ENCODE data around the gene POLRMT.
"Not testable (repeated sequence)": the region's sequence is repeated elsewhere in the genome, so short reads cannot be mapped to it uniquely, and the experiment has no call there.

The POLRMT gene

GRCh38 chr19:676007-676338, 42.6 kb upstream of the POLRMT start:
- no peak for DNase-seq (ENCODE audit: extremely low read depth, insufficient read length)
- no peaks in the 10 kb centered on the region for H3K27me3 ChIP-seq (replicated peaks; ENCODE audit: control insufficient read depth, insufficient read depth, low read length)
- peak overlapping the region; percentile 42 for H3K4me3 ChIP-seq (replicated peaks; ENCODE audit: low read depth, low read length)
- H3K36me3 ChIP-seq (ENCODE audit: control insufficient read depth, insufficient read depth, low read length), result no peaks in the 10 kb centered on the region
- TF ChIP-seq CTCF (IDR thresholded peaks at IDR 0.05; ENCODE audit: insufficient read depth, low read length, poor library complexity, severe bottlenecking), result no peak

DNA sequence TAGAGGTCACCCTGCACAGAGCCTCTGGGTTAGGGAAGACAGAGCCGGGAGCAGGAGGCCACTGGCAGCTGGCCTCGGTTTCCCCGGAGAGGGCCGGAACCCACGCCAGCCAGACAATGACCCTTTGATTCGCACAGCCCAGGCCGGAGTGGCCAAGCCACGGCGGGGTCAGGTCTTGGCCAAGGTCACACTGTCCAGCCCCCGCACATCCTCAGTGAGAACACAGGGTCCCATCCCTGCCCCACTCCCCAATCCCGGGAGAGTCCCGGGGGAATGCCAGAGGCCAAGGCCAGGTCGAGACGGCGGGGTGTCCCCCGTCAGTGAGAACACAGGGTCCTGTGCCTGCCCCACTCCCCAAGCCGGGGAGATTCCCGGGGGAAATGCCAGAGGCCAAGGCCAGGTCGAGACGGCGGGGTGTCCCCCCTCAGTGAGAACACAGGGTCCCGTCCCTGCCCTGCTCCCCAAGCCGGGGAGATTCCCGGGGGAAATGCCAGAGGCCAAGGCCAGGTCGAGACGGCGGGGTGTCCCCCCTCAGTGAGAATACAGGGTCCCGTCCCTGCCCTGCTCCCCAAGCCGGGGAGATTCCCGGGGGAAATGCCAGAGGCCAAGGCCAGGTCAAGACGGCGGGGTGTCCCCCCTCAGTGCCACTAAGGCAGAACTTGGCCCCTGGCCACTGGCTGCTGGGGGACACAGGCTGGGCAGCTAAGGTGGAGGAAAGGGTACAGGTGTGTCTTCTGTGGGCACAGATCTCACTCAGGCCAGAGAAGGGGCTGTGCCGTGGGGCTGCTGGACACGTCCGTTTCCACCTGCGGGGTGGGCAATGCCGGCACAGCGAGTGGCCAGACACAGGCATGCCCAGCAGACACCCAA, 41.2 kb upstream of the POLRMT start:
- H3K27me3 ChIP-seq (replicated peaks; ENCODE audit: control insufficient read depth, insufficient read depth, low read length), result no peaks in the 10 kb centered on the region
- no peak for TF ChIP-seq CTCF (IDR thresholded peaks at IDR 0.05; ENCODE audit: insufficient read depth, low read length, poor library complexity, severe bottlenecking)
- H3K4me3 ChIP-seq (replicated peaks; ENCODE audit: low read depth, low read length), result no peak overlapping the region
- H3K36me3 ChIP-seq (ENCODE audit: control insufficient read depth, insufficient read depth, low read length), result no peaks in the 10 kb centered on the region
- no peak for DNase-seq (ENCODE audit: extremely low read depth, insufficient read length)

GRCh38 chr19:670609-671075, 37.3 kb upstream of the POLRMT start:
- TF ChIP-seq CTCF (IDR thresholded peaks at IDR 0.05; ENCODE audit: insufficient read depth, low read length, poor library complexity, severe bottlenecking), result peak; percentile 2
- H3K4me3 ChIP-seq (replicated peaks; ENCODE audit: low read depth, low read length), result no peak overlapping the region

DNA sequence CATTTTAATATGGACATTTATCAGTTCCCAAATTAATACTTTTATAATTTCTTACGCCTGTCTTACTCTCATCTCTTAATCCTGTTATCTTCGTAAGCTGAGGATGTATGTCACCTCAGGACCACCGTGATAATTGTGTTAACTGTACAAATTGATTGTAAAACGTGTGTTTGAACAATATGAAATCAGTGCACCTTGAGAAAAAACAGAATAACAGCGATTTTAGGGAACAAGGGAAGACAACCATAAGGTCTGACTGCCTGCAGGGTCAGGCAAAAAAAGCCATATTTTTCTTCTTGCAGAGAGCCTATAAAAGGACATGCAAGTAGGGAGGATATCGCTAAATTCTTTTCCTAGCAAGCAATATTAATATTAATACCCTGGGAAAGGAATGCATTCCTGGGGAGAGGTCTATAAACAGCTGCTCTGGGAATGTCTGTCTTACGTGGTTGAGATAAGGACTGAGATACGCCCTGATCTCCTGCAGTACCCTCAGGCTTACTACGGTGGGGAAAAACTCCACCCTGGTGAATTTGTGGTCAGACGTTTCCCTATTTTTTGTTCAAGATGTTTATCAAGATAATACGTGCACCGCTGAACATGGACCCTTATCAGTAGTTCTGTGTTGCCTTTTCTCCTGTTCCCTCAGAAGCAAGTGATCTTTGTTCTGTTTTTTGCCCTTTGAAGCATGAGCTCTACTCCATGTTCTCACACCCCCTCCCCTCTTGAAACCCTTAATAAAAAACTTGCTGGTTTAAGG, 35.5 kb upstream of the POLRMT start:
- DNase-seq (ENCODE audit: extremely low read depth, insufficient read length), result not testable (repeated sequence)

More at GRCh38 chr19:670609-671075, 37.3 kb upstream of the POLRMT start:
- Histone ChIP-seq H3K27me3 (replicated peaks; ENCODE audit: control insufficient read depth, insufficient read depth, low read length) (no peaks in the 10 kb centered on the region), H3K36me3 (ENCODE audit: control insufficient read depth, insufficient read depth, low read length) (no peaks in the 10 kb centered on the region)
- DNase-seq (ENCODE audit: extremely low read depth, insufficient read length), result peak; percentile 24

GRCh38 chr19:666985-667573, 33.7 kb upstream of the POLRMT start:
- H3K4me3 ChIP-seq (replicated peaks; ENCODE audit: low read depth, low read length); H3K36me3 ChIP-seq (ENCODE audit: control insufficient read depth, insufficient read depth, low read length); H3K27me3 ChIP-seq (replicated peaks; ENCODE audit: control insufficient read depth, insufficient read depth, low read length): not testable (repeated sequence)
- peak; percentile 3 for DNase-seq (ENCODE audit: extremely low read depth, insufficient read length)

More for the DNA sequence above, 35.5 kb upstream of the POLRMT start:
- not testable (repeated sequence) for H3K36me3 ChIP-seq (ENCODE audit: control insufficient read depth, insufficient read depth, low read length); H3K4me3 ChIP-seq (replicated peaks; ENCODE audit: low read depth, low read length); H3K27me3 ChIP-seq (replicated peaks; ENCODE audit: control insufficient read depth, insufficient read depth, low read length)

- peak; percentile 96 for TF ChIP-seq CTCF (IDR thresholded peaks at IDR 0.05; ENCODE audit: insufficient read depth, low read length, poor library complexity, severe bottlenecking)
- no peaks in the 10 kb centered on the region for H3K27me3 ChIP-seq (replicated peaks; ENCODE audit: control insufficient read depth, insufficient read depth, low read length)
- no peak overlapping the region for H3K4me3 ChIP-seq (replicated peaks; ENCODE audit: low read depth, low read length)
- H3K36me3 ChIP-seq (ENCODE audit: control insufficient read depth, insufficient read depth, low read length), result no peaks in the 10 kb centered on the region
- peak; percentile 81 for DNase-seq (ENCODE audit: extremely low read depth, insufficient read length)
These were observed 31.6 kb upstream of the POLRMT start for GRCh38 chr19:664913-665443.
